ENCODE results near the gene IL13RA1. TPM values are rescaled to one million over a fixed set of nuclear protein-coding genes. Genes with fewer than 3 reads are reported as not detected.
A peak's percentile ranks its signal among the peaks of the same experiment; 100 is the strongest.
"Not testable (repeated sequence)": the region's sequence is repeated elsewhere in the genome, so short reads cannot be mapped to it uniquely, and the experiment has no call there.

The IL13RA1 gene
- total RNA-seq, 1 donor from 2014 or later, result 41.8 TPM

- H3K36me3 Mint-ChIP-seq (ENCODE audit: low read depth, unreplicated experiment), result peaks cover 7% of the 10 kb centered on the region
- H3K27me3 Mint-ChIP-seq (ENCODE audit: unreplicated experiment), result no peaks in the 10 kb centered on the region
- DNase-seq (ENCODE audit: low spot score), result no peak
- no peaks in the 10 kb centered on the region for H3K4me1 Mint-ChIP-seq (ENCODE audit: unreplicated experiment)
- no peak overlapping the region for H3K4me3 Mint-ChIP-seq (ENCODE audit: unreplicated experiment)
- H3K27ac Mint-ChIP-seq (ENCODE audit: unreplicated experiment), result no peak overlapping the region
- no peak for TF ChIP-seq CTCF (IDR thresholded peaks at IDR 0.05; ENCODE audit: unreplicated experiment)
- H3K9me3 Mint-ChIP-seq (ENCODE audit: unreplicated experiment), result no peaks in the 10 kb centered on the region
These were observed 75.5 kb downstream of the IL13RA1 start for GRCh38 chrX:118802857-118803256.

- Mint-ChIP-seq H3K4me1 (ENCODE audit: unreplicated experiment) (no peaks in the 10 kb centered on the region), H3K9me3 (ENCODE audit: unreplicated experiment) (no peaks in the 10 kb centered on the region), H3K4me3 (ENCODE audit: unreplicated experiment) (no peak overlapping the region), H3K27me3 (ENCODE audit: unreplicated experiment) (no peaks in the 10 kb centered on the region), H3K27ac (ENCODE audit: unreplicated experiment) (no peak overlapping the region), H3K36me3 (ENCODE audit: low read depth, unreplicated experiment) (peaks cover 7% of the 10 kb centered on the region)
- TF ChIP-seq CTCF (IDR thresholded peaks at IDR 0.05; ENCODE audit: unreplicated experiment), result peak; percentile 43
- peak; percentile 37 for DNase-seq (ENCODE audit: low spot score)
These were observed 80.0 kb downstream of the IL13RA1 start for GRCh38 chrX:118807151-118808017.

- H3K36me3 Mint-ChIP-seq (ENCODE audit: low read depth, unreplicated experiment); H3K9me3 Mint-ChIP-seq (ENCODE audit: unreplicated experiment); H3K4me1 Mint-ChIP-seq (ENCODE audit: unreplicated experiment); H3K27ac Mint-ChIP-seq (ENCODE audit: unreplicated experiment); H3K4me3 Mint-ChIP-seq (ENCODE audit: unreplicated experiment); DNase-seq (ENCODE audit: low spot score); H3K27me3 Mint-ChIP-seq (ENCODE audit: unreplicated experiment): not testable (repeated sequence)
These were observed 89.9 kb downstream of the IL13RA1 start for GRCh38 chrX:118817257-118817656.

- Mint-ChIP-seq H3K27me3 (ENCODE audit: unreplicated experiment) (peaks cover 4% of the 10 kb centered on the region), H3K4me3 (ENCODE audit: unreplicated experiment) (peak within 1 kb of the TSS; percentile 21), H3K4me1 (ENCODE audit: unreplicated experiment) (peaks cover 4% of the 10 kb centered on the region), H3K27ac (ENCODE audit: unreplicated experiment) (no peak within 1 kb of the TSS), H3K36me3 (ENCODE audit: low read depth, unreplicated experiment) (no peaks in the 10 kb centered on the region), H3K9me3 (ENCODE audit: unreplicated experiment) (no peaks in the 10 kb centered on the region)
- peak; percentile 60 for DNase-seq (ENCODE audit: low spot score)
- TF ChIP-seq CTCF (IDR thresholded peaks at IDR 0.05; ENCODE audit: unreplicated experiment), result no peak
These were observed 96.1 kb downstream of the IL13RA1 start, which contains the start of gene ZCCHC12 for GRCh38 chrX:118823263-118824172. Gene ZCCHC12, plus strand, starts transcription at chrX:118823824. Its CDS starts 1,421 bp downstream, at chrX:118825245.

- H3K27me3 Mint-ChIP-seq (ENCODE audit: unreplicated experiment), result peaks cover 4% of the 10 kb centered on the region
- H3K4me3 Mint-ChIP-seq (ENCODE audit: unreplicated experiment), result no peak overlapping the region
- H3K36me3 Mint-ChIP-seq (ENCODE audit: low read depth, unreplicated experiment), result no peaks in the 10 kb centered on the region
These were observed 96.8 kb downstream of the IL13RA1 start for GRCh38 chrX:118824173-118824730.

More at GRCh38 chrX:118824173-118824730, 96.8 kb downstream of the IL13RA1 start:
- H3K9me3 Mint-ChIP-seq (ENCODE audit: unreplicated experiment), result no peaks in the 10 kb centered on the region
- peaks cover 4% of the 10 kb centered on the region for H3K4me1 Mint-ChIP-seq (ENCODE audit: unreplicated experiment)
- TF ChIP-seq CTCF (IDR thresholded peaks at IDR 0.05; ENCODE audit: unreplicated experiment), result no peak
- no peak overlapping the region for H3K27ac Mint-ChIP-seq (ENCODE audit: unreplicated experiment)
- peak; percentile 22 for DNase-seq (ENCODE audit: low spot score)

Measured in endothelial cell (in vitro differentiated cells).